Astrocyte (in vitro differentiated cells and primary cell): Measurements from ENCODE around the gene SPR.

ENCODE experiments used
- EZH2 ChIP-seq: IDR thresholded peaks from 2 replicates; pipeline ENCODE4 v1.6.1; 2012; ENCODE audit warnings: mild to moderate bottlenecking, low read length, inconsistent platforms; ENCODE audit not compliant: insufficient read depth
- TF ChIP-seq, protein P1 (sequence below): IDR thresholded peaks from 2 replicates; pipeline ENCODE4 v1.5.1; 2011; ENCODE audit warnings: low read depth, mild to moderate bottlenecking, inconsistent platforms, low read length, moderate library complexity; ENCODE audit not compliant: insufficient read depth

DNA sequence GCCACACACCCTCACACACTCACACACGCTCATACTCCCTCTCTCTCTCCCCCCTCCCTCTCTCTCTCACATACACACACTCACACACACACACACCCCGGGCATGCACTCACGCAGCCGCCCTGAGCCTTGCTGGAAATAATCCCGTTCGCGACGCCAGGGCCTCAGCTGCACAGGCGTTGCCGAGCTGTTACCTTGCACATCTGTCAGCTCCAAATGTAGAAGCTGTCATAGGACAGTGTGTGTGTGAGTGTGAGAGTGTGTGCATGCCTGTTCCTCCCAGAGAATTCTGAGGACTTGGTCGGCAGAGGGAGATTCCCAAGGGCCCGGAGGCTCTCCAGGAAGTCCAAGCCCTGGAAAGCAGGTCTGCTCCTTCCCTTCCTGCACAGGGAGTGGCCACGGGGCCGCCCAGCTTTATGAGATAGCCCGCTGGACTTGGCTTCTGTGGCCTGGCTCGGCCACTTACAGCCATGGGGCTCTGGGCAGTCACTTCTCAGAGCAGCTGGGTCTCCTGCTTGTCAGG is 8.6 kb downstream of the SPR start:
- TF ChIP-seq, protein P1, sequence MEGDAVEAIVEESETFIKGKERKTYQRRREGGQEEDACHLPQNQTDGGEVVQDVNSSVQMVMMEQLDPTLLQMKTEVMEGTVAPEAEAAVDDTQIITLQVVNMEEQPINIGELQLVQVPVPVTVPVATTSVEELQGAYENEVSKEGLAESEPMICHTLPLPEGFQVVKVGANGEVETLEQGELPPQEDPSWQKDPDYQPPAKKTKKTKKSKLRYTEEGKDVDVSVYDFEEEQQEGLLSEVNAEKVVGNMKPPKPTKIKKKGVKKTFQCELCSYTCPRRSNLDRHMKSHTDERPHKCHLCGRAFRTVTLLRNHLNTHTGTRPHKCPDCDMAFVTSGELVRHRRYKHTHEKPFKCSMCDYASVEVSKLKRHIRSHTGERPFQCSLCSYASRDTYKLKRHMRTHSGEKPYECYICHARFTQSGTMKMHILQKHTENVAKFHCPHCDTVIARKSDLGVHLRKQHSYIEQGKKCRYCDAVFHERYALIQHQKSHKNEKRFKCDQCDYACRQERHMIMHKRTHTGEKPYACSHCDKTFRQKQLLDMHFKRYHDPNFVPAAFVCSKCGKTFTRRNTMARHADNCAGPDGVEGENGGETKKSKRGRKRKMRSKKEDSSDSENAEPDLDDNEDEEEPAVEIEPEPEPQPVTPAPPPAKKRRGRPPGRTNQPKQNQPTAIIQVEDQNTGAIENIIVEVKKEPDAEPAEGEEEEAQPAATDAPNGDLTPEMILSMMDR = no peak
- no peak for TF ChIP-seq EZH2
